PC-9 (cell line): ENCODE measurements around the gene SGIP1.

Source experiments
- CTCF ChIP-seq: fragments of 200-600 bp; sonication (generic); conservative IDR thresholded peaks from 2 replicates; pipeline ENCODE4 v1.6.1; 2017; ENCODE audit warnings: mixed run types, antibody characterized with exemption, mild to moderate bottlenecking, moderate library complexity
- EZH2 ChIP-seq: fragments of 200-600 bp; sonication (generic); IDR thresholded peaks from 2 replicates; pipeline ENCODE4 v1.8.0; 2017; ENCODE audit warnings: antibody characterized with exemption, low read depth

- TF ChIP-seq EZH2 (no peak), CTCF (no peak)
Observed at GRCh38 chr1:66760506-66760905, 226.6 kb downstream of the SGIP1 start.
